Astrocyte of the spinal cord (primary cell): Measurements from ENCODE around the gene GCNA.
A peak's percentile ranks its signal among the peaks of the same experiment; 100 is the strongest.

Experiments
- DNase-seq: peaks from one replicate; pipeline ENCODE4 v3.0.0; 2011; ENCODE audit warnings: low read depth, low spot score
- H3K4me3 ChIP-seq: 2 replicates; pipeline ENCODE4 v1.5.1; 2011; ENCODE audit warnings: low read depth, mild to moderate bottlenecking, low read length, moderate library complexity
- CTCF ChIP-seq: IDR thresholded peaks from 2 replicates; pipeline ENCODE4 v1.5.1; 2012; ENCODE audit warnings: low read depth, mild to moderate bottlenecking, low read length, inconsistent platforms
- in situ Hi-C: cut with HindIII; loops from 2 replicates; pipeline ENCODE4 v1.10.0; 2017; ENCODE audit warnings: low sequenced_read_pairs

GCNA gene

GRCh38 chrX:71619193-71619592 is 41.0 kb downstream of the GCNA start:
- no peak overlapping the region for H3K4me3 ChIP-seq
- DNase-seq = no peak
- no peak for TF ChIP-seq CTCF
- in situ Hi-C loops = no loop called here

- in situ Hi-C loops = no loop called here
- DNase-seq = no peak
- H3K4me3 ChIP-seq = no peak overlapping the region
- no peak for TF ChIP-seq CTCF
Observed at GRCh38 chrX:71619986-71620385, 41.7 kb downstream of the GCNA start.

- no peak overlapping the region for H3K4me3 ChIP-seq
- TF ChIP-seq CTCF = no peak
- no peak for DNase-seq
- in situ Hi-C loops = no loop called here
Observed at GRCh38 chrX:71621603-71622002, 43.4 kb downstream of the GCNA start.

- in situ Hi-C loops = no loop called here
Observed at GRCh38 chrX:71622032-71622575, 43.9 kb downstream of the GCNA start.

GRCh38 chrX:71622576-71623450 is 44.6 kb downstream of the GCNA start:
- H3K4me3 ChIP-seq = no peak overlapping the region
- in situ Hi-C loops = no loop called here
- no peak for TF ChIP-seq CTCF
- peak; percentile 38 for DNase-seq

More at GRCh38 chrX:71622032-71622575, 43.9 kb downstream of the GCNA start:
- H3K4me3 ChIP-seq = no peak overlapping the region
- DNase-seq = no peak
- TF ChIP-seq CTCF = no peak

GRCh38 chrX:71623714-71624113 is 45.5 kb downstream of the GCNA start:
- no peak for TF ChIP-seq CTCF
- no peak for DNase-seq
- in situ Hi-C loops = no loop called here
- no peak overlapping the region for H3K4me3 ChIP-seq
